ENCODE measurements around the gene PLEKHG2. TPM values are rescaled to one million over a fixed set of nuclear protein-coding genes. Genes with fewer than 3 reads are reported as not detected.
A peak's percentile ranks its signal among the peaks of the same experiment; 100 is the strongest.
"Not testable (repeated sequence)": the region's sequence is repeated elsewhere in the genome, so short reads cannot be mapped to it uniquely, and the experiment has no call there.

The PLEKHG2 gene
- total RNA-seq, 1 donor from 2014 or later, result 37.8 TPM

DNA sequence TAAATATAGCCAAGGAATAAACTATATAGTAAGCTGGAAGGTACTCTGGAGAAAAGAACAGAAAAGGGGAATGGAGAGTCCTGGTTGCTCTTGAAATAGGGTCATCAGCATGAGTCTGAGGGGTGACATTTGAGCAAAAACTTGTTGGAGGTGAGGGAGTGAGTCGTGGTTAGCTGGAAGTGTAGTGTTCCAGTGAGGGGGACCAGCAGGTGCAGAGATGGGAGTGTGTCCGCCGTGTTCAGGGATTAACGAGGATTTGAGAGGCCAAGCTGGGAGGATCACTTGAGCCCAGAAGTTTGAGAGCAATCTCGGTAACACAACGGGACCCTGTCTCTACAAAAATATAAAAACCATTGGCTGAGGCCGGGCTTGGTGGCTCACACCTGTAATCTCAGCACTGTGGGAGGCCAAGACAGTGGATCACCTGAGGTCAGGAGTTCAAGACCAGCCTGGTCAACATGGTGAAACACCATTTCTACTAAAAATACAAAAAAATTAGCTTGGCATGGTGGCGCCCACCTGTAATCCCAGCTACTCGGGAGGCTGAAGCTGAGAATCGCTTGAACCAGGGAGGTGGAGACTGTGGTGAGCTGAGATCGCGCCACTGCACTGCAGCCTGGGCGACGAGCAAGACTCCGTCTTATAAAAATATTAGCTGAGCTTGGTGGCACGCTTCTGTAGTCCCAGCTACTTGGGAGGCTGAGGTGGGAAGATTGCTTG, 34.1 kb downstream of the PLEKHG2 start:
- no peak for DNase-seq (ENCODE audit: low spot score)

DNA sequence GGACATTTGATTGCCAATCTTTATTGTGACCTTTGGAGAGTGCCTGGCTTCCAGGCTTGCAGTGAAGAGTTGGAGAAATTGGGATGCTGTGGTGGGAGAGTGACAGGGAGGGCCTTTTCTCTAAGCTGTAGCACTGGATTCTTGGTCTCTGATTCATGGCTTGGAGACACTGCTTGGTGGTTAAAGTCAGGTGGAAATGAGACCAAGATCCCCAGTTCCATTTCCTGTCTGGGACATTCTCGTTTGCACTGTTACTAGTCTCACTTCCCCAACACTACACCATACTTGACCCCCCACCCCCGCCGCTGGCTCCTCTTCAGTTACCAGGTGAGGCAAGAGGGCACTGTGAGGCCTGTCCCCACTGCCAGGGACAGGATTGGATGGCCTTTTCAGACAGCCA, 35.8 kb downstream of the PLEKHG2 start:
- no peak for DNase-seq (ENCODE audit: low spot score)

DNA sequence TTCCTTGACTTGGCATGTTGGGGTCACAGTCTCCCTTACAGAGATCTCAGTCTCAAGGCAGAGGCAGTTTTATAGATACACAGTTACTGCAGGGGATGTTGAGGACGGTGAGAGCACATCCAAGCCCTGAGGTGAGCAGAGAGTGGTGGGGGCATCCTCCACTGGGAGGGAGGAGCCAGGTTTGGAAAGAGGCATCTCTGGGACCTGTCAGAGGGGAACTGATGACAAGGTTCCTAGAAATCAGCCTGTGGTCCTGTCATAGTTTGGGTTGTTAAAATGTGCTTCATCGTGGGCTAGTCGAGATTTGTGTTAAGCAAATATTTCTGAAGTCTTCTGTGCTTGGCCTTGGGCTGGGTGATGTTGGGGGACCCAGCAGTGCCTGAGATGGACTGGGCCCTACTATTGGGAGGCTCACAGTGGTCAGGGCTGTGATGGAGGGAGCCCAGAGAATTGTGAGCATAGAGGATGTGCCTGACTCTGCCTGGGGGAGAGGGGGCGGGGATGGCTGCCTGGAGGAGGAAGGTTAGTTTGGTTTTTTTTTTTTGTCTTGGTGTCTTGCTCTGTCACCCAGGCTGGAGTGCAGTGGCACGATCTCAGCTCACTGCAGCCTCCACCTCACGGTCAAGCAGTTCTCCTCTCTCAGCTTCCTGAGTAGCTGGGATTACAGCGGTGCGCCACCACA, 36.8 kb downstream of the PLEKHG2 start:
- no peak for DNase-seq (ENCODE audit: low spot score)

DNA sequence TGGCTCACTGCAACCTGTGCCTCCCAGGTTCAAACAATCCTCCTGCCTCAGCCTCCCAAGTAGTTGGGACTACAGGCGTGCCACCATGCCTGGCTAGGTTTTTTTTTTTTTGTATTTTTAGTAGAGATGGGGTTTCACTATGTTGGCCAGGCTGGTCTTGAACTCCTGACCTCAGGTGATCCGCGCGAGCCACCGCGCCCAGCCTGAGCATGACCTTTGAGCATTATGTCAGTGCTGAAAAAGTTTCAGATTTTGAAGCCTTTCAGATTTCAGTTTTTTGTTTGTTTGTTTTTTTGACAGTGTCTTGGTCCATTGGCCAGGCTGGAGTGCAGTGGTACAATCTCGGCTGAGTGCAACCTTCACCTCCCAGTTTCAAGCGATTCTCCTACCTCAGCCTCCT, 38.8 kb downstream of the PLEKHG2 start:
- DNase-seq (ENCODE audit: low spot score), result not testable (repeated sequence)

DNA sequence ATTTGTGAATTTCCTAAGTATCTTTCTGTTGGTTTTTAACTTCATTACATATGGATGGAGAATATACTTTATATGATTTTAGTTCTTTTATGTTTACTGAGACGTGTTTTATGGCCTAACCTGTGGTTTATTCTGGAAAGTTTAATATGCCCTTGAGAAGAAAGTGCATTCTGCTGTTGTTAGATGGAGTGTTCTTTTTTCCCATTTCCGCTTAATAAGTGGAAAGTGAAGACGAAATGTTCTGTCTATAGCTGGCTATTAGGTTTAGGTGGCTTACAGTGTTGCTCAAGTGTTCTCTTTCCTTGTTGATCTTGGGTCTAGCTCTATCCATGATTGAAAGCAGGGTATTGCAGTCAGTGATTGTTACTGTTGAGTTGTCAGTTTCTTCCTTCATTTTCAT, 50.9 kb downstream of the PLEKHG2 start:
- no peak for DNase-seq (ENCODE audit: low spot score)

DNA sequence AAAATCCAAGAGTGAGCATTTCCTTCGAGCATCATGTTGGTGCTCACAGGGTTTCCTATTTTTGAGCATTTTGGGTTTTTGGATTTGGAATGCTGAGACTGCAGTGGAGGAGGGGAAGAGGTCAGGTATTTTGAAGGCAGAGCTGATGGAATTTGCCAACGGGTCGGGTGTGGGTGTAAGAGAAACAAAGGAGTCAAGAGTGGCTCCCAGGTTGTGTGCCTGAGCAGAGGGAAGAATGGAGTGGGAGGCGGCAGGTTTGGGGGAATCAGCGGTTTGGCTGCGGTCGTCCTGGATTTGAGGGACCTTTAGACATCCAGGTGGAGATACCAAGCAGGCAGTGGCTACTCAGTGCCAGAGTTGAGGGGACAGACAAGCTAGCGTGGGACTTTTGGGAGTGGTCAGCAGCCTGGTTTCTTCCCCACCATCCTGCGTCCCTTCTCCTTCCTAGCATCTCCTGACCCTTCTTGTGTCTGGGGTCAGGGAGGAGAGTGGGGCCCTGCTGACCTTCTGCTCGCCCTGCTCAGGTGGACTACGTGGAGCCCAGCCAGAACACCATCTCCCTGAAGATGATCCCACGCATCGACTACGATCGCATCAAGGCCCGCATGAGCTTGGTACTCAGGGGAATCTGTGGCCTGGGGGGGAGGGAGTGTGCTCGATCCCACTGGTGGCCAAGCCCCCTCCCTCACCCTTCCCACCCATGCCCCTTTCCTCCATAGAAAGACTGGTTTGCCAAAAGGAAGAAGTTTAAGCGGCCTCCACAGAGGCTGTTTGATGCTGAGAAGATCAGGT, 53.7 kb downstream of the PLEKHG2 start:
- DNase-seq (ENCODE audit: low spot score), result no peak

DNA sequence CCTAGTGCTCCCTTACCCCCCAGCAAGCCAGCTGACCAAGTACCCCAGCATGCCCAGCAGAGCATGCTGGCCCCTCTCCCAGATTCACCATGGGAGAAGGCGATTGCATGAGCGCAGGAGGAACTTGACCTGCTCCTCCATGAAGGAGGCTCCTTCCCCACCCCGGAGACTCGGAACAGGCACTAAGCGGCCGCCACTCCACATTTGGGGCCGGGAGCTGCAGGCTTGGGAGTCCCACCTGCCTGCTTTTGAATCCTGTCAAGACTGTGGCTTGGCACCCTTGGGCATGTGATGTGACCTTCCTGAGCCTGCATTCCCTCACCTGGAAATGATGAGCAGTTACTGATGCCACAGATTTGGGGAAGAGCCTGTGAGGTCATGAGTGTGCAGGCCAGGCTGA, 55.5 kb downstream of the PLEKHG2 start:
- DNase-seq (ENCODE audit: low spot score), result no peak

DNA sequence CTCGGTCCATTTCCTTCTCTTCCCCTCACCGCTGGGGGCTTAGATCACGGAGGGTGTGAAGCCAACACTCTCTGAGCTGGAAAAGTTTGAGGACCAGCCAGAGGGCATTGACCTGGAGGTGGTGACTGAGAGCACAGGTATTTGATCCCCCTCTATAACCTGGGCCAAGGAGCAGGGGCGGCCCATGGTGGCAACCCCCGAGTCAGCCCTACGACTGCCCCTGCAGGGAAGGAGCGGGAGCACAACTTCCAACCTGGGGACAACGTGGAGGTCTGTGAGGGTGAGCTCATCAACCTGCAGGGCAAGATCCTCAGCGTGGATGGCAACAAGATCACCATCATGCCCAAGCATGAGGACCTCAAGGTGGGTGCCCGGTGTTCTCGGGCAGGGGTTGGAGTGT, 56.6 kb downstream of the PLEKHG2 start:
- DNase-seq (ENCODE audit: low spot score), result no peak

DNA sequence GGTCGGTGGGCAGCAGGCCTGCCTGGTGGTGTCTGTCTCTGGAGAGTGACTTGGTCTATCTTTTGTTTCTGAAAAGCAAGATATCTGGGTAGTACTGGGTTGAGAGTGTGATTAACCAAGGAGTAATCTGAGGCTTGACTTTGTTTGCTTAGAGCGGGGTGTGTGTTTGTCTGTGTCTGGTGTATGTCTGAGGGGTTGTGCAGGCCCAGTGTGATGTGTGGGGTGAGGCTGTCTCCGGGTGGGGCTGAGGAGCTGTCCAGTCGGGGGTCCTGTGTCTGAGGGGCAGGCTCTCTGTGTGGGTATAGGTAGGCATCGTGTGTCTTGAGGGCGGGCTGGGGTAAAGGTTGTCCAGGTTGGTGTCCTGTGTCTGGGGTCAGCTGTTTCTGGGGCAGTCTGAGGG, 57.1 kb downstream of the PLEKHG2 start:
- no peak for DNase-seq (ENCODE audit: low spot score)

DNA sequence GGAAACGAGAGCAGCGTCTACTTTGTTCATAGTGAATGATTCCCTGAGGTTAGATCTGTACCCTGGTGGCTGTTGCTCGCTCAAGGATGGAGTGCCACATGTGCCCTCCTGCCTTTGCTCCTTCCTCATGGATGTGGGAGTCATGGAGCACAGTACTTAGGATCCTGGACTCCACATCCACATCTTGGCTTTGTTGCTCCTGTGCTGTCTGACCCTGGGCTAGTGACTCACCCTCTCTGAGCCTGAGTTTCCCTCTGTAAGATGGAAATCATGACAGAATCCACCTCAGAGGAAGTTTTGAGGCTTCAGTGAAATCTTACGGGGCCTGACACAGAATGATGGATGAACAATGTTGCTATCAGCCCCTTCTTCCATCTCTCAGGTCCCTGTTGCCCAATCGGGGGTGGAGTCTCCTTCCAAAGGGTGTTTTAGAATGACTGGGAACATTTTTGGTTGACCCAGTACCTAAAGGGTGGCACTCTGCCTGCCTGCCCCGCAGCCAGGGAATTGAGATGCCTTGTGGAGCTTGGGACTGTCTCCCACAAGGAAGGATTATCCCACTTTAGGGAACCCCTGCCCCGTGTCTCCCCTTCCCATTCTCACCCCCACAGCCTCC, 58.4 kb downstream of the PLEKHG2 start:
- no peak for DNase-seq (ENCODE audit: low spot score)

DNA sequence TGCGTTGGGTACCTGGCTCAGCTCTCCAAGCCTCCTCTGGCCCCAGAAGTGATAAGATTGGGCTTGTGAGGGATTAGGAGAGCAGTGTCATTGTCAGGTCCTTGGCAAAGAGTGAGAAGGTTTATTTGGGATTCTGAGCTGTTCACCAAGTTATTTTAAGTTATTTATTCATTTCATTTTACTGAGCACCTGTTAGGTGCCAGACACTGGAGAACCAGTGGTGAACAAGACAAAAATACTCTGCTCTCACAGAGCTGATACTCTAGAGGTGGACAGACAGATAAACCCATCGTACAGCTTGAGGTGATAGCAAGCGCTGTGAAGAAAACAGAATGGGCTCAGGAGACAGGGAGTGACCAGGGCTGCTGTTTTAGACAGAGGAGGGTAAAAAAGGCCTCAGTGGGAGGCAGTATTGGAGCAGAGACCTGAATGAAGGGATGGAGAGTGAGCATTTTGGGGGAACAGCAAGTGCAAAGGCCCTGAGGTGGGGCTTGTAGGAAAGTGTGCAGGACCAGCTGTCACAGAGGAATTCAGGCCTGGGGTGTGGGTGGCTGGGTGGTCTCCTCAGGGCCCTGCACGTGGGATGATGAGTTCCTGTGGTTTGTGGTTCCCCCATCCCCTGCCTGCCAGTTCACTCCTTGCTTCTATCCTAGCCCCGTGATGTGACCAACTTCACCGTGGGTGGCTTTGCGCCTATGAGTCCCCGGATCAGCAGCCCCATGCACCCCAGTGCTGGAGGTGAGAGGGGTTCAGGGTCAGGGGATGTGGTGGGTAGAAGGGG, 59.5 kb downstream of the PLEKHG2 start:
- DNase-seq (ENCODE audit: low spot score), result no peak

DNA sequence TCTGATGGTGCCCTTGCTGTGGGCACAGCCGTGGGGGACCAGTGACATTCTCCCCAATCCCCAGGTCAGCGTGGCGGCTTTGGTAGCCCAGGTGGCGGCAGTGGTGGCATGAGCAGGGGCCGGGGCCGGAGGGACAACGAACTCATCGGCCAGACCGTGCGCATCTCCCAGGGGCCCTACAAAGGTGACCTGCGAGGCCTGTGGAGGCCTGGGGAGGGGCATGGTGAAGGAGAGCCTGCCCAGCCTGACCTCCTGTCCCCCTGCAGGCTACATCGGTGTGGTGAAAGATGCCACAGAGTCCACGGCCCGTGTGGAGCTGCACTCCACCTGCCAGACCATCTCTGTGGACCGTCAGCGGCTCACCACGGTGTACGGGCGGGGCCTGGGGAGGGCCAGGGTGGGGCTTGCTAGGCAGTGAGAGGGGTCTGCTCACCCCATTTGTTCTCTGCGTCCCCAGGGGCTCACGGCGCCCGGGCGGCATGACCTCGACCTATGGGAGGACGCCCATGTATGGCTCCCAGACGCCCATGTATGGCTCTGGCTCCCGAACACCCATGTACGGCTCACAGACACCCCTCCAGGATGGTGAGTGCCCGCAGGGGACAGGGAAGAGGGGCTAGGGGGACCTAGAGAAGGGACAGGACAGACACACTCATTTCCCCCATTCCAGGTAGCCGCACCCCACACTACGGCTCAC, 60.4 kb downstream of the PLEKHG2 start:
- DNase-seq (ENCODE audit: low spot score), result no peak

DNA sequence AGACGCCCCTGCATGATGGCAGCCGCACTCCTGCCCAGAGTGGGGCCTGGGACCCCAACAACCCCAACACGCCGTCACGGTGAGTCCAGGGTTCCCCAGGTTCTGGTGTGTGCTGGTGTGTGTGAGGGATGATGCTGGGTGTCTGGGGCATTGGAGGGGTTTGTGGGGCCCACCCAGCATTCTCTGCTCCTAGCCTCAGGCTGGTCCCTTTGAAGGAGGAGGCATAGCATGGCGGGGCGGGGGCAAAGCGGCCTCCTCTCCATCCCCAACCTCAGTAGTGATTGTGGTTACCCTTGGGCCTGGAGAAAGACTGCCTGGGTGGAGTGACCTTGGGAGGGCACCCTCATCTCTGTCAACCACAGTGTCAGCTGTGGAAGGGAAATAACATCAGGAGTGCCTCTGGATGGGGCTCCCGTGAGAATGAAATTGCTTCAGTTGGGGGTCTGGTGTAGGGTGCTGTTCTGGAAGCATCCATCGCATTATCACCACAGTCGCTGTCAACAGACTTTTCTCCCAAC, 61.0 kb downstream of the PLEKHG2 start:
- no peak for DNase-seq (ENCODE audit: low spot score)

DNA sequence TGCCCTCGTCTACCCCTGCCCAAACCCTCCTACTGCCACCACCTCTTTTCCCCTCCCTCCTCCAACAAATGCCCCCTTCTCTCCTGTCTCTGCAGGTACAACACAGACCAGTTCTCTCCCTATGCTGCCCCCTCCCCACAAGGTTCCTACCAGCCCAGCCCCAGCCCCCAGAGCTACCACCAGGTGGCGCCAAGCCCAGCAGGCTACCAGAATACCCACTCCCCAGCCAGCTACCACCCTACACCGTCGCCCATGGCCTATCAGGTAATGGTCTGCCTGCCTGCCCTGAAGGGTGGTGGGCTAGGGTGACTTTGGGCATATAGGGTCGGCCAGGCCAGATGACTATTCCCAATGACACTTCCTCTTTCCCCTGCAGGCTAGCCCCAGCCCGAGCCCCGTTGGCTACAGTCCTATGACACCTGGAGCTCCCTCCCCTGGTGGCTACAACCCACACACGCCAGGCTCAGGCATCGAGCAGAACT, 61.7 kb downstream of the PLEKHG2 start:
- DNase-seq (ENCODE audit: low spot score), result peak; percentile 15

DNA sequence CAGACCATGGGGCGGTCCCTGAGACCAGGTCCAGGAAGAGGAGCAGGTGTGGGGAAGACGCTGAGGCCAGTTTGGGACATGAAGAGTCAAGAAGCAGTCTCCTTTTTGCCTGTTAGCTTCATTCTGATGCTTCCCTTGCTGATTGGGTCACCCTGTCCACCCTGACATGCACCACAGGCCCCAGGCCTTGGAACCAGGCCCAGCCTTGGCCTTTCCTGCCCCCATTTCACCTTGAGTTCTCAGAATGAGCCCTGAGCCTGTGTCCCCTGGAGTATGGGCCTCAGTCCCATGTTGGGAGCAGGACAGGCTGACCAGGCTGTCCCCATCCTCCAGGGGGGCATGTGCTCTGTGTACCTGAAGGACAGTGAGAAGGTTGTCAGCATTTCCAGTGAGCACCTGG, 63.3 kb downstream of the PLEKHG2 start:
- DNase-seq (ENCODE audit: low spot score), result no peak

Other genes starting within 250 kb of the PLEKHG2 start
- 1.4 TPM for gene NCCRP1, start 215.7 kb upstream of the PLEKHG2 start, total RNA-seq (ENCODE audit: insufficient read depth, low replicate concordance)
- not detected for gene SYCN, start 208.4 kb upstream of the PLEKHG2 start, total RNA-seq (ENCODE audit: insufficient read depth, low replicate concordance)
- not detected for gene IFNL3, start 167.7 kb upstream of the PLEKHG2 start, total RNA-seq (ENCODE audit: insufficient read depth, low replicate concordance)
- gene IFNL4, start 163.8 kb upstream of the PLEKHG2 start, total RNA-seq (ENCODE audit: insufficient read depth, low replicate concordance), result not detected
- gene IFNL2, start 144.3 kb upstream of the PLEKHG2 start, total RNA-seq (ENCODE audit: insufficient read depth, low replicate concordance), result not detected
- not detected for gene IFNL1, start 116.3 kb upstream of the PLEKHG2 start, total RNA-seq (ENCODE audit: insufficient read depth, low replicate concordance)
- 4.8 TPM for gene LRFN1, start 91.8 kb upstream of the PLEKHG2 start, total RNA-seq (ENCODE audit: insufficient read depth, low replicate concordance)
- gene GMFG, start 76.6 kb upstream of the PLEKHG2 start, total RNA-seq (ENCODE audit: insufficient read depth, low replicate concordance), result 7.9 TPM
- 35.9 TPM for gene SAMD4B, start 70.2 kb upstream of the PLEKHG2 start, total RNA-seq (ENCODE audit: insufficient read depth, low replicate concordance)
- gene PAF1, start 21.6 kb upstream of the PLEKHG2 start, total RNA-seq (ENCODE audit: insufficient read depth, low replicate concordance), result 12.5 TPM
- gene MED29, start 21.3 kb upstream of the PLEKHG2 start, total RNA-seq (ENCODE audit: insufficient read depth, low replicate concordance), result 13.7 TPM
- 15.4 TPM for gene ZFP36, start 5.8 kb upstream of the PLEKHG2 start, total RNA-seq (ENCODE audit: insufficient read depth, low replicate concordance)
- 87.2 TPM for gene RPS16, start 23.3 kb downstream of the PLEKHG2 start, total RNA-seq (ENCODE audit: insufficient read depth, low replicate concordance)
- gene SUPT5H, start 32.9 kb downstream of the PLEKHG2 start, total RNA-seq (ENCODE audit: insufficient read depth, low replicate concordance), result 41.4 TPM
- 109 TPM for gene TIMM50, start 68.2 kb downstream of the PLEKHG2 start, total RNA-seq (ENCODE audit: insufficient read depth, low replicate concordance)
- not detected for gene DLL3, start 86.3 kb downstream of the PLEKHG2 start, total RNA-seq (ENCODE audit: insufficient read depth, low replicate concordance)
- not detected for gene SELENOV, start 102.5 kb downstream of the PLEKHG2 start, total RNA-seq (ENCODE audit: insufficient read depth, low replicate concordance)
- 11.3 TPM for gene EID2B, start 120.2 kb downstream of the PLEKHG2 start, total RNA-seq (ENCODE audit: insufficient read depth, low replicate concordance)
- gene EID2, start 127.5 kb downstream of the PLEKHG2 start, total RNA-seq (ENCODE audit: insufficient read depth, low replicate concordance), result 10.1 TPM
- gene LGALS13, start 189.9 kb downstream of the PLEKHG2 start, total RNA-seq (ENCODE audit: insufficient read depth, low replicate concordance), result not detected
- not detected for gene LGALS16, start 243.2 kb downstream of the PLEKHG2 start, total RNA-seq (ENCODE audit: insufficient read depth, low replicate concordance)

All from umbilical cord (tissue), 2 donors.